Measurements from ENCODE around the gene KRT81.

GRCh38 chr12:52246720-52247621 lies 44.4 kb downstream of the KRT81 start:
- TF ChIP-seq HDGF (IDR thresholded peaks at IDR 0.05; ENCODE audit: borderline replicate concordance) (no peak), PKNOX1 (IDR thresholded peaks at IDR 0.05) (no peak), SP1 (IDR thresholded peaks at IDR 0.05) (no peak), FOXA1 (IDR thresholded peaks at IDR 0.05) (no peak), NFRKB (IDR thresholded peaks at IDR 0.05) (no peak), BHLHE40 (IDR thresholded peaks at IDR 0.05; ENCODE audit: borderline replicate concordance) (no peak), L3MBTL2 (conservative IDR thresholded peaks at IDR 0.05) (no peak), SUZ12 (IDR thresholded peaks at IDR 0.05) (no peak), TARDBP (IDR thresholded peaks at IDR 0.05) (no peak), ELF4 (IDR thresholded peaks at IDR 0.05) (no peak), FOXK2 (IDR thresholded peaks at IDR 0.05) (no peak), FOXM1 (IDR thresholded peaks at IDR 0.05; ENCODE audit: borderline replicate concordance) (no peak), ARNT (IDR thresholded peaks at IDR 0.05) (no peak)

Measured in HEK293T (cell line).